Mucosa of gallbladder (tissue), 1 donor: ENCODE results near the gene GPRASP3. TPM values are rescaled to one million over a fixed set of nuclear protein-coding genes. Genes with fewer than 3 reads are reported as not detected.

ENCODE experiments used
- DNase-seq: peaks from one replicate; pipeline ENCODE4 v3.0.0-alpha.2; 2020; ENCODE audit warnings: low spot score
- total RNA-seq: library from RNA; stranded (reverse); gene quantifications from one replicate; pipeline ENCODE4 v1.2.1, GENCODE V29; 2021
- donor health status: DM: no; HTN: no; CAD: no.

GPRASP3 gene
- total RNA-seq, 1 donor from 2014 or later: 10.6 TPM

DNA sequence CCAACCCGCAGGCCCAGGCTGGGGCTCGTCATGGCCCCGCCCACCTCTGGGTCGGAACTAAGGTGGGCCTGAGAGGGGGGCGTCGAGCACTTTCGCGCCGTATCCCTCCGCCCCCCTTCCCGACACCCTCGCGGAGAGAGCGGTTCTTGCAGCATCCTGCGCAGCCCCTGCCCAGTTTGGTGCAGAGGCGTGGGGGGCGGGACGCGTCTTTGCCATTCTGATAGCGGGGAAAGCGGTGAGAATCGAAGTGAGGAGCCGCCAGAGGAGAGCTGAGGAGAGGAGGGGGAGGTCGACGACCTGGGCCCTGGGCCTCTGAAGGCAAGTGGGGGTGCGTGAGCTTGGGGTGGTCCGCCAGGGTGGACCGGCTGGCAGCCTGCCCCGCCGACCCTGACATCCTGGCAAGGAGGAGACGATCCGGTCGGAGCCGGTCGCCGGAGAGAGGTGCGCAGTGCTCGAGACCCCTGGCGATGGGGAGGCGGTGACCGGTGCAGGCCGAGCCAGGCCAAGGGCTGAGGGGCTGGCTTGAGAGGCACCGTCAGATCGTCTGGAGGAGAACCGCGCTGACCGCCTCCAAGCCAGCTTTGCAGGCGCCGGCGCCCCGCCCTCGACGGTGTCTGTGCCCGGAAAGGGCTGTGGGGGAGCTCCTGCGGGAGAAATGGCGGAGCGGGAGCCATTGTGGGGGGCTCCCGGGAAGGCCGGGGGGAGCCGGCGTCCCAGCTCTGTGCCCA is 25.5 kb downstream of the GPRASP3 start:
- DNase-seq: peak; percentile 24

DNA sequence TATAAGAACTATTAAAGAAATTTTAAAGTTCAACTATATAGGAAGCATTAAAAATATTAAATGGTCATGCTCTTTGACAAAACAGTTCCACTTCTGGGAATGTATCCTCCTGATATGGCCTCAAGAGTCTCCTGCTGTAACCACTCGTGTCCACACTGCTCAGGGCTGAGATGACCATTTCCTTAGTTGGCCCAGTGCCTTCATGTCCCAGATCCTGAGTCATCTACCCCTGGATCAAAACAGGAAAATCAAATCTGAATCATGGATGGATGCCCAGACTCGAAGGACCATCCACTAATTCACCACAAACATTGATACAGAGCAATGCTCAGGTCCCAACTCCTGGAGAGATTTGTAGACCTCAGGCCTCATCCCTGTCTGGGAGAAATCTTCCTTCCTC is 44.7 kb downstream of the GPRASP3 start:
- DNase-seq: no peak

DNA sequence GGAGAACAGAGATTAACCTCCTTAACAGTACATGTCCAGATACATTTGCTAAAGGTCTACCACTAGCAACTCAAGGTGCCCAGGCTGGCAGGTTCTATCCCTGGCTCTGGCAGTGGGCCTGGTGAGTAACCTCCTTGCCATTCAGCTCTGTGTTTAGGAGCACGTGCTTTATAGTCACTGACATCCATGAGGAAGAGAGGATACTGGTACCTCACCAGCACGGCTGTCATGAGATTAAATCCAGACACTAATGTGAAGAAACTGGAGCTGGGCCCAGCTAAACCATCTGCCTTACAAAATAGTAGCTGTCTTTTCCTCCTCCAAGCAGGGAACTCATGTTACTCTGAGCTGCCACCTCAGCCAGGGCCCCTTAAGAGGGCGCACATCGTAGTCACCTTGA is 45.3 kb downstream of the GPRASP3 start:
- no peak for DNase-seq

DNA sequence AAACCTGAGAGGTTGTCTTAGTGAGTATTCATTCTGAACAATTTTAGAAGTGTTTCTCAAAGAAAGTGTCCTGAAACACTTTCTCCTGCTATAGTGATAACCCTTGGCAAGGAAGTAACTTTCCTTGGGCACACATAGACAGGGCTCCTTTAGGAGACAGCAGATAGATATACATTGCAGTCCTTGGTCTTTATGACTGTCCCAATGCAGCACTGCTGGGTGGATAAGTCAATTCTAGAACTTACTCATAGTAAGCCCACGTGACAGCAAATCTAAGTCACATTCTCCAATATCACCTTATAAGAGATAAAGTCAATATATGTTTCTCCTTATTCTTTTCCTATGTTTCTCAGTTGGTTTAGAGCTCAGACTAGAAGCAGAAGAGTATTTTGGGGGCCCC is 46.7 kb downstream of the GPRASP3 start:
- DNase-seq: no peak

DNA sequence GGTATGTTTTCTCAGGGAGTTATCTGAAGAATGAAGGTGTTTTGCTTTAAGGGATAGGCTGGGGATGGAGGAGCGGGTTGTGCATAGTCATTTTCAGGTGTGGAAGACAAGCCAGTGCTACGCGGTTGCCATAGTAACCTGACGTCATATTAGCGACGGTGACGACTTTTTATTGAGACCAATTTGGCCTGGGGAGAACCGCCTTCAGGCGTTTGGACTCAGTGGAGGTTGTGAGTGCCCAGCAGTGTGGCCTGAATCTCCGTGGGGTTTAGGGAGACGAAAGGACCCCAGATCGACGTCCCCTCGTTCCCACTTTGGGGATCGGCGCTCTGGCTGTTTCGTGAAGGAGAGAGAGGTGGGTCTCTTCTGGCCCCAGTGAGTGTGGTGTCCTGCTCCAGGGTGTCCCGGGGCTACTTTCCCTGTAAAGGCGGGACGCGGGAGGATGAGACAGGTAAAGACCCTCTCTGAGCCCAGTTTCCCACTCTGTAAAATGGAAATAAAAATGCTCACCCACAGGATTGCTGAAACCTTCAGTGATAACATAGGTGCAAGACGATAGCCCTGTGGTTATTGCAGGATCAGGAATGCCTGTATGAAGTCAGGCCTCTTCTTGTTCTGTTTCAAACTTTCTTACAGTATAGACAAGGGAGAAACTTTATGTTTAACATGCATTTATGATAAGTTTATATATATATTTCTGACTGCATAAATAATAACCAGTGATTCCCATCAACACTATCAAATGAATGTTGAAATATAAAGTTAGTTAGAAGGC is 48.6 kb downstream of the GPRASP3 start:
- peak; percentile 89 for DNase-seq

Other genes starting within 250 kb of the GPRASP3 start
- gene TCP11X2, start 248.9 kb upstream of the GPRASP3 start, total RNA-seq: 0.17 TPM
- gene TMSB15A, start 204.0 kb upstream of the GPRASP3 start, total RNA-seq: not detected
- gene ARMCX5, start 121.2 kb upstream of the GPRASP3 start, total RNA-seq: 13.5 TPM
- 17.6 TPM for gene GPRASP1, start 69.3 kb upstream of the GPRASP3 start, total RNA-seq
- gene GPRASP2, start 8.3 kb upstream of the GPRASP3 start, total RNA-seq: 13.4 TPM
- gene RAB40AL, start 216.5 kb downstream of the GPRASP3 start, total RNA-seq: 0.63 TPM